HEK293 (cell line): ENCODE results near the gene QSOX1.

Experiments
- CTCF ChIA-PET: fragments of 350-600 bp; formaldehyde crosslinking; extraction: SDS; loops from one replicate; lab custom pipeline; 2021; ENCODE audit warnings: antibody characterized with exemption; lab: Yijun Ruan, JAX
- POLR2A ChIA-PET: fragments of 300-600 bp; formaldehyde crosslinking; extraction: SDS; loops from one replicate; lab custom pipeline; 2020; ENCODE audit warnings: antibody characterized with exemption, inconsistent platforms; lab: Yijun Ruan, JAX
- H3K27ac ChIP-seq: fragments of 200-500 bp; sonication (Bioruptor generic); 2 replicates; pipeline ENCODE4 v1.5.1; 2014; ENCODE audit warnings: low read depth, low read length, control low read depth, inconsistent platforms; ENCODE audit errors: extremely low read depth
- H3K36me3 ChIP-seq, 2 experiments: fragments of 200-500 bp in 1 of 2; sonication (Bioruptor generic) in 1 of 2; 1 replicate in 1 of 2; 2 replicates in 1 of 2; pipeline ENCODE4 v1.5.1; 2014 to 2017; ENCODE audit warnings: inconsistent platforms in 2 of 2, low read length in 2 of 2; ENCODE audit not compliant: control insufficient read depth in 2 of 2, insufficient read depth in 1 of 2
- H3K4me1 ChIP-seq: fragments of 200-500 bp; sonication (Bioruptor generic); 2 replicates; pipeline ENCODE4 v1.5.1; 2014; ENCODE audit warnings: mild to moderate bottlenecking, low read length, inconsistent platforms; ENCODE audit not compliant: control insufficient read depth, insufficient read depth
- H3K4me3 ChIP-seq: 2 replicates; pipeline ENCODE4 v1.5.1; 2011; ENCODE audit warnings: low read depth, mild to moderate bottlenecking, control low read depth, low read length, moderate library complexity
- H3K9me3 ChIP-seq: fragments of 200-500 bp; sonication (Bioruptor generic); 2 replicates; pipeline ENCODE4 v1.5.1; 2014; ENCODE audit warnings: low read depth, low read length, inconsistent platforms; ENCODE audit not compliant: control insufficient read depth, insufficient read depth
- KLF9 ChIP-seq: fragments of 450-650 bp; formaldehyde crosslinking; IDR thresholded peaks from 2 replicates; pipeline ENCODE4 v1.5.1; 2016; ENCODE audit warnings: missing biosample characterization, missing genetic modification characterization, low read depth
- MYNN ChIP-seq: fragments of 450-650 bp; formaldehyde crosslinking; IDR thresholded peaks from 2 replicates; pipeline ENCODE4 v1.5.1; 2016; ENCODE audit warnings: missing biosample characterization, missing genetic modification characterization, borderline replicate concordance
- PBX3 ChIP-seq: sonication (generic); formaldehyde crosslinking; IDR thresholded peaks from 2 replicates; pipeline ENCODE4 v1.8.1; 2022; ENCODE audit warnings: mild to moderate bottlenecking, moderate library complexity, missing genetic modification reagents
- SP7 ChIP-seq: fragments of 450-650 bp; formaldehyde crosslinking; IDR thresholded peaks from 2 replicates; pipeline ENCODE4 v1.5.1; 2016; ENCODE audit warnings: missing biosample characterization, missing genetic modification characterization
- ZBTB17 ChIP-seq: fragments of 450-650 bp; formaldehyde crosslinking; IDR thresholded peaks from 2 replicates; pipeline ENCODE4 v1.5.1; 2016; ENCODE audit warnings: missing biosample characterization, missing genetic modification characterization
- ZBTB21 ChIP-seq: fragments of 450-650 bp; formaldehyde crosslinking; IDR thresholded peaks from 2 replicates; pipeline ENCODE4 v1.5.1; 2017; ENCODE audit warnings: missing biosample characterization, missing genetic modification characterization
- ZBTB48 ChIP-seq: fragments of 450-650 bp; formaldehyde crosslinking; IDR thresholded peaks from 2 replicates; pipeline ENCODE4 v1.5.1; 2016; ENCODE audit warnings: missing biosample characterization, missing genetic modification characterization
- ZBTB8A ChIP-seq: fragments of 450-650 bp; formaldehyde crosslinking; IDR thresholded peaks from 2 replicates; pipeline ENCODE4 v1.5.1; 2016; ENCODE audit warnings: missing biosample characterization, missing genetic modification characterization
- ZNF133 ChIP-seq: fragments of 450-650 bp; formaldehyde crosslinking; IDR thresholded peaks from 2 replicates; pipeline ENCODE4 v1.5.1; 2016; ENCODE audit warnings: missing biosample characterization, missing genetic modification characterization
- ZNF140 ChIP-seq: fragments of 450-650 bp; formaldehyde crosslinking; IDR thresholded peaks from 2 replicates; pipeline ENCODE4 v1.5.1; 2016; ENCODE audit warnings: missing biosample characterization, missing genetic modification characterization
- ZNF157 ChIP-seq: fragments of 450-650 bp; formaldehyde crosslinking; IDR thresholded peaks from 2 replicates; pipeline ENCODE4 v1.5.1; 2016; ENCODE audit warnings: missing biosample characterization, missing genetic modification characterization
- ZNF426 ChIP-seq: fragments of 450-650 bp; formaldehyde crosslinking; IDR thresholded peaks from 2 replicates; pipeline ENCODE4 v1.5.1; 2017; ENCODE audit warnings: missing biosample characterization, missing genetic modification characterization, mild to moderate bottlenecking, inconsistent platforms, moderate library complexity
- ZNF510 ChIP-seq: fragments of 450-650 bp; formaldehyde crosslinking; IDR thresholded peaks from 2 replicates; pipeline ENCODE4 v1.5.1; 2018; ENCODE audit warnings: mild to moderate bottlenecking, missing genetic modification characterization, missing biosample characterization; ENCODE audit not compliant: insufficient replicate concordance
- ZNF521 ChIP-seq: fragments of 450-650 bp; formaldehyde crosslinking; IDR thresholded peaks from 2 replicates; pipeline ENCODE4 v1.5.1; 2017; ENCODE audit warnings: missing biosample characterization, mild to moderate bottlenecking, missing genetic modification characterization
- ZNF555 ChIP-seq: fragments of 450-650 bp; formaldehyde crosslinking; conservative IDR thresholded peaks from 2 replicates; pipeline ENCODE4 v1.5.1; 2017; ENCODE audit warnings: missing biosample characterization, mild to moderate bottlenecking, missing genetic modification characterization, inconsistent platforms
- ZNF654 ChIP-seq: fragments of 450-650 bp; formaldehyde crosslinking; IDR thresholded peaks from 2 replicates; pipeline ENCODE4 v1.5.1; 2016; ENCODE audit warnings: low read depth, missing biosample characterization, missing genetic modification characterization
- ZNF670 ChIP-seq: fragments of 450-650 bp; formaldehyde crosslinking; IDR thresholded peaks from 2 replicates; pipeline ENCODE4 v1.5.1; 2016; ENCODE audit warnings: missing biosample characterization, missing genetic modification characterization, low read depth
- ZNF704 ChIP-seq: fragments of 450-650 bp; formaldehyde crosslinking; IDR thresholded peaks from 2 replicates; pipeline ENCODE4 v1.5.1; 2016; ENCODE audit warnings: missing biosample characterization, missing genetic modification characterization
- ZNF768 ChIP-seq: fragments of 450-650 bp; formaldehyde crosslinking; IDR thresholded peaks from 2 replicates; pipeline ENCODE4 v1.5.1; 2018; ENCODE audit warnings: missing biosample characterization, mild to moderate bottlenecking, missing genetic modification characterization
- ZSCAN5A ChIP-seq: fragments of 450-650 bp; formaldehyde crosslinking; IDR thresholded peaks from 2 replicates; pipeline ENCODE4 v1.5.1; 2016; ENCODE audit warnings: missing biosample characterization, missing genetic modification characterization
- TF ChIP-seq, protein P1 (sequence below): fragments of 450-650 bp; formaldehyde crosslinking; IDR thresholded peaks from 2 replicates; pipeline ENCODE4 v1.5.1; 2016; ENCODE audit warnings: missing biosample characterization, missing genetic modification characterization
- TF ChIP-seq, protein P2 (sequence below): fragments of 450-650 bp; formaldehyde crosslinking; IDR thresholded peaks from 2 replicates; pipeline ENCODE4 v1.5.1; 2016; ENCODE audit warnings: missing biosample characterization, missing genetic modification characterization
- TF ChIP-seq, protein P3 (sequence below): fragments of 450-650 bp; IDR thresholded peaks from 2 replicates; pipeline ENCODE4 v1.5.1; 2018; ENCODE audit warnings: missing biosample characterization, mild to moderate bottlenecking, missing genetic modification characterization
- TF ChIP-seq, protein P4 (sequence below): fragments of 450-650 bp; formaldehyde crosslinking; optimal IDR thresholded peaks from 2 replicates; pipeline ENCODE3; 2016; ENCODE audit warnings: missing biosample characterization, mild to moderate bottlenecking, missing genetic modification characterization

The QSOX1 gene

DNA sequence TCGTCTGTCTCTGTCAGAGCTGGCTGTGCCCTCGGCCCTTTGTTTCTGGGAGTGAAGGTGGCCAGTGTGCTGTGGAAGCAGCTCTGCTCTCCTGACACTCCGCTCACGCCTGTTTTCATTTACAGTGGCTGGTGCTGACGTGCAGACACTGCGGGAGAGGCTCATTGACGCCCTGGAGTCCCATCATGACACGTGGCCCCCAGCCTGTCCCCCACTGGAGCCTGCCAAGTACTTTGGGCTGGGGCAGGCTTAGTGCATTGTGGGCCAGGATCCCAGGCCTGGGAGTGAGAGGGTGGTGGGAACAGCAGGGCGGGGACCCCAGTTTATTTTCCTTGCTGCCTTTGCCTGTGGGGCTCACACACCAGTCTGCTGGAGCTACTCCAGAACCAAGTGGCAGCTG lies 21.1 kb downstream of the QSOX1 start:
- Histone ChIP-seq H3K27ac (no peak overlapping the region), H3K36me3 (peaks cover 0 to 5% of the 10 kb centered on the region in 2 experiments; a peak in 1 of 3 replicates), H3K9me3 (no peaks in the 10 kb centered on the region), H3K4me1 (no peaks in the 10 kb centered on the region), H3K4me3 (no peak overlapping the region)
- TF ChIP-seq ZNF704 (tag by site-specific recombination) = no peak
- no peak for TF ChIP-seq ZNF654 (tag by site-specific recombination)
- TF ChIP-seq, protein P1, sequence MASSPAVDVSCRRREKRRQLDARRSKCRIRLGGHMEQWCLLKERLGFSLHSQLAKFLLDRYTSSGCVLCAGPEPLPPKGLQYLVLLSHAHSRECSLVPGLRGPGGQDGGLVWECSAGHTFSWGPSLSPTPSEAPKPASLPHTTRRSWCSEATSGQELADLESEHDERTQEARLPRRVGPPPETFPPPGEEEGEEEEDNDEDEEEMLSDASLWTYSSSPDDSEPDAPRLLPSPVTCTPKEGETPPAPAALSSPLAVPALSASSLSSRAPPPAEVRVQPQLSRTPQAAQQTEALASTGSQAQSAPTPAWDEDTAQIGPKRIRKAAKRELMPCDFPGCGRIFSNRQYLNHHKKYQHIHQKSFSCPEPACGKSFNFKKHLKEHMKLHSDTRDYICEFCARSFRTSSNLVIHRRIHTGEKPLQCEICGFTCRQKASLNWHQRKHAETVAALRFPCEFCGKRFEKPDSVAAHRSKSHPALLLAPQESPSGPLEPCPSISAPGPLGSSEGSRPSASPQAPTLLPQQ (tag by site-specific recombination) = no peak
- no peak for TF ChIP-seq ZBTB8A
- no peak for TF ChIP-seq ZNF140 (tag by site-specific recombination)
- TF ChIP-seq ZNF521 (tag by site-specific recombination) = no peak
- TF ChIP-seq ZSCAN5A = no peak
- no peak for TF ChIP-seq ZNF670 (tag by site-specific recombination)
- no peak for TF ChIP-seq ZBTB48 (tag by site-specific recombination)
- no peak for TF ChIP-seq ZNF768 (tag by site-specific recombination)
- no peak for TF ChIP-seq ZNF157 (tag by site-specific recombination)
- no peak for TF ChIP-seq PBX3 (CRISPR knock-in tag)
- TF ChIP-seq, protein P2, sequence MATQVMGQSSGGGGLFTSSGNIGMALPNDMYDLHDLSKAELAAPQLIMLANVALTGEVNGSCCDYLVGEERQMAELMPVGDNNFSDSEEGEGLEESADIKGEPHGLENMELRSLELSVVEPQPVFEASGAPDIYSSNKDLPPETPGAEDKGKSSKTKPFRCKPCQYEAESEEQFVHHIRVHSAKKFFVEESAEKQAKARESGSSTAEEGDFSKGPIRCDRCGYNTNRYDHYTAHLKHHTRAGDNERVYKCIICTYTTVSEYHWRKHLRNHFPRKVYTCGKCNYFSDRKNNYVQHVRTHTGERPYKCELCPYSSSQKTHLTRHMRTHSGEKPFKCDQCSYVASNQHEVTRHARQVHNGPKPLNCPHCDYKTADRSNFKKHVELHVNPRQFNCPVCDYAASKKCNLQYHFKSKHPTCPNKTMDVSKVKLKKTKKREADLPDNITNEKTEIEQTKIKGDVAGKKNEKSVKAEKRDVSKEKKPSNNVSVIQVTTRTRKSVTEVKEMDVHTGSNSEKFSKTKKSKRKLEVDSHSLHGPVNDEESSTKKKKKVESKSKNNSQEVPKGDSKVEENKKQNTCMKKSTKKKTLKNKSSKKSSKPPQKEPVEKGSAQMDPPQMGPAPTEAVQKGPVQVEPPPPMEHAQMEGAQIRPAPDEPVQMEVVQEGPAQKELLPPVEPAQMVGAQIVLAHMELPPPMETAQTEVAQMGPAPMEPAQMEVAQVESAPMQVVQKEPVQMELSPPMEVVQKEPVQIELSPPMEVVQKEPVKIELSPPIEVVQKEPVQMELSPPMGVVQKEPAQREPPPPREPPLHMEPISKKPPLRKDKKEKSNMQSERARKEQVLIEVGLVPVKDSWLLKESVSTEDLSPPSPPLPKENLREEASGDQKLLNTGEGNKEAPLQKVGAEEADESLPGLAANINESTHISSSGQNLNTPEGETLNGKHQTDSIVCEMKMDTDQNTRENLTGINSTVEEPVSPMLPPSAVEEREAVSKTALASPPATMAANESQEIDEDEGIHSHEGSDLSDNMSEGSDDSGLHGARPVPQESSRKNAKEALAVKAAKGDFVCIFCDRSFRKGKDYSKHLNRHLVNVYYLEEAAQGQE (tag by site-specific recombination) = no peak
- no peak for TF ChIP-seq ZNF426
- TF ChIP-seq MYNN (tag by site-specific recombination) = no peak
- ChIA-PET CTCF (interaction anchor here (1.3 to 8.5 kb wide), 3 partner anchors 8 to 472 kb away, joined by 4 to 93 read pairs (median 5); no protein-coding TSS in a partner anchor), POLR2A (no interaction called here)

GRCh38 chr1:180176965-180177364 lies 22.3 kb downstream of the QSOX1 start:
- CTCF ChIA-PET = interaction anchor here (0.6 to 8.5 kb wide), 9 partner anchors 9 to 473 kb away, joined by 3 to 93 read pairs (median 10); no protein-coding TSS in a partner anchor
- TF ChIP-seq, protein P3, sequence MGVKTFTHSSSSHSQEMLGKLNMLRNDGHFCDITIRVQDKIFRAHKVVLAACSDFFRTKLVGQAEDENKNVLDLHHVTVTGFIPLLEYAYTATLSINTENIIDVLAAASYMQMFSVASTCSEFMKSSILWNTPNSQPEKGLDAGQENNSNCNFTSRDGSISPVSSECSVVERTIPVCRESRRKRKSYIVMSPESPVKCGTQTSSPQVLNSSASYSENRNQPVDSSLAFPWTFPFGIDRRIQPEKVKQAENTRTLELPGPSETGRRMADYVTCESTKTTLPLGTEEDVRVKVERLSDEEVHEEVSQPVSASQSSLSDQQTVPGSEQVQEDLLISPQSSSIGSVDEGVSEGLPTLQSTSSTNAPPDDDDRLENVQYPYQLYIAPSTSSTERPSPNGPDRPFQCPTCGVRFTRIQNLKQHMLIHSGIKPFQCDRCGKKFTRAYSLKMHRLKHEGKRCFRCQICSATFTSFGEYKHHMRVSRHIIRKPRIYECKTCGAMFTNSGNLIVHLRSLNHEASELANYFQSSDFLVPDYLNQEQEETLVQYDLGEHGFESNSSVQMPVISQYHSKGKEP = no peak
- TF ChIP-seq ZNF555 (no peak), KLF9 (tag by site-specific recombination) (no peak), ZNF510 (tag by site-specific recombination) (no peak), ZBTB17 (tag by site-specific recombination) (no peak), ZBTB21 (tag by site-specific recombination) (no peak), SP7 (tag by site-specific recombination) (no peak), ZNF133 (tag by site-specific recombination) (no peak)
- TF ChIP-seq, protein P4, sequence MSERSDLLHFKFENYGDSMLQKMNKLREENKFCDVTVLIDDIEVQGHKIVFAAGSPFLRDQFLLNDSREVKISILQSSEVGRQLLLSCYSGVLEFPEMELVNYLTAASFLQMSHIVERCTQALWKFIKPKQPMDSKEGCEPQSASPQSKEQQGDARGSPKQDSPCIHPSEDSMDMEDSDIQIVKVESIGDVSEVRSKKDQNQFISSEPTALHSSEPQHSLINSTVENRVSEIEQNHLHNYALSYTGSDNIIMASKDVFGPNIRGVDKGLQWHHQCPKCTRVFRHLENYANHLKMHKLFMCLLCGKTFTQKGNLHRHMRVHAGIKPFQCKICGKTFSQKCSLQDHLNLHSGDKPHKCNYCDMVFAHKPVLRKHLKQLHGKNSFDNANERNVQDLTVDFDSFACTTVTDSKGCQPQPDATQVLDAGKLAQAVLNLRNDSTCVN = no peak

More at GRCh38 chr1:180176965-180177364, 22.3 kb downstream of the QSOX1 start:
- no peak overlapping the region for H3K27ac ChIP-seq
- H3K36me3 ChIP-seq = peaks cover 0 to 8% of the 10 kb centered on the region in 2 experiments; a peak in 1 of 3 replicates
- no peaks in the 10 kb centered on the region for H3K4me1 ChIP-seq
- H3K4me3 ChIP-seq = no peak overlapping the region
- no peaks in the 10 kb centered on the region for H3K9me3 ChIP-seq
- POLR2A ChIA-PET = interaction anchor here (0.7 kb wide), 1 partner anchor 23 kb away, joined by 3 read pairs; no protein-coding TSS in a partner anchor
